GM20000 (cell line): ENCODE measurements around the gene GLCCI1.

Experiments used
- DNase-seq: peaks from one replicate; pipeline ENCODE4 v3.0.0; 2012; ENCODE audit warnings: low spot score
- TF ChIP-seq, protein P1 (sequence below): IDR thresholded peaks from 2 replicates; pipeline ENCODE4 v1.5.1; 2012; ENCODE audit warnings: mild to moderate bottlenecking, control low read depth; ENCODE audit errors: extremely low read depth, missing control alignments

GLCCI1 gene

GRCh38 chr7:8078418-8078817 lies 109.8 kb downstream of the GLCCI1 start:
- no peak for DNase-seq
- TF ChIP-seq, protein P1, sequence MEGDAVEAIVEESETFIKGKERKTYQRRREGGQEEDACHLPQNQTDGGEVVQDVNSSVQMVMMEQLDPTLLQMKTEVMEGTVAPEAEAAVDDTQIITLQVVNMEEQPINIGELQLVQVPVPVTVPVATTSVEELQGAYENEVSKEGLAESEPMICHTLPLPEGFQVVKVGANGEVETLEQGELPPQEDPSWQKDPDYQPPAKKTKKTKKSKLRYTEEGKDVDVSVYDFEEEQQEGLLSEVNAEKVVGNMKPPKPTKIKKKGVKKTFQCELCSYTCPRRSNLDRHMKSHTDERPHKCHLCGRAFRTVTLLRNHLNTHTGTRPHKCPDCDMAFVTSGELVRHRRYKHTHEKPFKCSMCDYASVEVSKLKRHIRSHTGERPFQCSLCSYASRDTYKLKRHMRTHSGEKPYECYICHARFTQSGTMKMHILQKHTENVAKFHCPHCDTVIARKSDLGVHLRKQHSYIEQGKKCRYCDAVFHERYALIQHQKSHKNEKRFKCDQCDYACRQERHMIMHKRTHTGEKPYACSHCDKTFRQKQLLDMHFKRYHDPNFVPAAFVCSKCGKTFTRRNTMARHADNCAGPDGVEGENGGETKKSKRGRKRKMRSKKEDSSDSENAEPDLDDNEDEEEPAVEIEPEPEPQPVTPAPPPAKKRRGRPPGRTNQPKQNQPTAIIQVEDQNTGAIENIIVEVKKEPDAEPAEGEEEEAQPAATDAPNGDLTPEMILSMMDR, result no peak

DNA sequence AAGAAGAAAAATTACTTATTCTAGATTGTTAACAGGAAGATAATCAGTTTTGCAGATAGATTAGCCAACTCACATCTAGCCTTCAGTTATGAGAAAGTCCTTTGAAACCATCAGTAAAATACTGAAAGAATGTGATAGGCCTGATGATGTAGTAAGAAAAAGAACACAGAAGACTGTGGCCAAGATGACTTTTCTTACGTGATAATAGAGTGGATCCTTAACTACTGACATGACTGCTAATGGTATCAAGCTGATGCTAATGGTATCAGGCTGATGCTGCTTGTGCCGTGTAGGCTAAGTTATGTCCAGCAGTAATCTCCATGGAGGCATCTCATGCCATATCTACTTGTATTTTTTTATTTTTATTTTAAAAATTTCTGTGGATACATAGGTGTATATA lies 114.2 kb downstream of the GLCCI1 start:
- no peak for DNase-seq
- TF ChIP-seq, protein P1, result no peak

DNA sequence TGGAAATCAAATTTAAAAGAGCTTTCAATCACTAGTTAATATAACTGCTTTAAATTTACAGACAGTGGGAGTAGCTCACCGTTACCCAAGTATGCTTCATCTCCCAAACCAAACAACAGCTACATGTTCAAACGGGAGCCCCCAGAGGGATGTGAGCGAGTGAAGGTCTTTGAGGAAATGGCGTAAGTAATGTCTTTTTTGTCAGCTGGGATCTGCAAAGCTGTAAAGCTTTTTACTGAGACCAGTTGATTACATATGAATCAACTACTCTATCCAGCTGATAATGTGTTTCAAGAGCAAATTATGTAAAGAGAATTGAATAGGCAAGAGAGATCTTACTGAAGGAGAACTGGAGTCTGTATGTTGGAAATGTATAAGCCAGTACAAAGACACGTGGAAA lies 116.2 kb downstream of the GLCCI1 start:
- TF ChIP-seq, protein P1, result no peak
- no peak for DNase-seq

GRCh38 chr7:8085420-8085819 lies 116.8 kb downstream of the GLCCI1 start:
- DNase-seq, result no peak
- TF ChIP-seq, protein P1, result no peak

GRCh38 chr7:8086239-8086638 lies 117.6 kb downstream of the GLCCI1 start:
- TF ChIP-seq, protein P1, result no peak
- DNase-seq, result no peak

DNA sequence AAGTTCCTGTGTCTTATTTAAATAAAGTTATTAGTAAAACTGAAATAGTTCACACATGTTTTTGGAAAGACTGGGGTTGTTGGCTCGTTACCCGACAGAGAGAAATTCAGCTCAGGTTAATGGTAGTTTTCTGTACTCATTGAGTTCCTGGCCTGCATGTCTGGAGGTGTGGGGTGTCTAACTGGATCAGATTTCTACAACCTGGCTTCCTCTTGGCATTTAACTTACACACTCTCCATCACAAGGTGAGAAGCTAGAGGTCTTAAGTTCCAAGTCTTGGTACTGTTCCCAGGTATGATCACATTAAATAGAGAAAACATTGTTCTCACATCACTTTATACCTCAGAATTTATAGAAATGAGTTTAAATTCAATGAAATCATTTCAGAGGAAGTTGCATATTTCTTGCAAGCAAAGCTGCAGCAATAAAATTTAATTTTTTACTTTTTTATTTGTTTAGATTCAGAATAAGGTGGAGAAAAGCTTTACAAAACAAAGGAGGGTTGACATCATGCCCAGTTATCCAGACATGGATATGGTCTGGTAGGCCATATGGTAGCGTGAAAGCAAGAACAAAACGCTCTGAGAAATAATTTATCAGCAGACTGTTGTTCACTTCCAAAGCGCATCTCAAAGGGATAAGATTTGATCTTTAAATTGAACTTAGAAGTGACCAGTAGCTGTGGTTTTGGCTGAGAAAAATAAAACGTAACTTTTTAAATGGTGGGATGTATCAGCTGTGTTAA lies 120.6 kb downstream of the GLCCI1 start:
- TF ChIP-seq, protein P1, result no peak

DNA sequence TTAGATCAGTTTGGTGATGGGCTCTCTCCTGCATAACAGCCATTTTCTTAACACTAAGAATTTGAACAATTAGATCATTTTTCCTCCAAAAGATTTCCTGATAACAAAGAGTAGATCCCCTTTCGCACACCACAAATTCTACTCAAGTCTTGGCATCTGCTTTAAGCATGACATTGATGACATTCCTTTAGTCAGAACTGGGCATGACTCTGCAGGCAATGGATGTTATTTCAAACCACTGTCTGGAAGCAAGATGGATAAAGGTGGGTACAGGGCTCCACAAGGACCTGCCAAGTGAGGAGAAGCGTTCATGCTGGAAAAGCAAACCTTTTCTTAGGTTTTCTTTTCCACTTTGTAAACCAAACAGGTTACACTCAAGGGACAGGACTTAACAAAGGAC lies 123.5 kb downstream of the GLCCI1 start:
- TF ChIP-seq, protein P1, result no peak
- DNase-seq, result no peak

More for the DNA sequence above, 120.6 kb downstream of the GLCCI1 start:
- DNase-seq, result no peak
